RWPE1 (cell line): ENCODE results near the gene GRID1.

Source experiments
- CTCF ChIA-PET: fragments of 350-600 bp; sonication (Branson Sonifier 250); formaldehyde crosslinking; extraction: SDS; loops from one replicate; lab custom pipeline; 2021; lab: Yijun Ruan, JAX
- POLR2A ChIA-PET: fragments of 400-600 bp; formaldehyde crosslinking; extraction: SDS; loops from one replicate; lab custom pipeline; 2020; ENCODE audit warnings: antibody characterized with exemption; ENCODE audit not compliant: low non-redundant PET; lab: Yijun Ruan, JAX
- DNase-seq: peaks from one replicate; pipeline ENCODE4 v3.0.0; 2012; ENCODE audit warnings: low spot score
- H3K27ac ChIP-seq: fragments of 450-650 bp; 2 replicates; pipeline ENCODE4 v1.5.1; 2017
- TF ChIP-seq, protein P1 (sequence below): fragments of 450-650 bp; conservative IDR thresholded peaks from 2 replicates; pipeline ENCODE4 v1.5.1; 2017; ENCODE audit warnings: low read depth, mild to moderate bottlenecking

Gene GRID1

DNA sequence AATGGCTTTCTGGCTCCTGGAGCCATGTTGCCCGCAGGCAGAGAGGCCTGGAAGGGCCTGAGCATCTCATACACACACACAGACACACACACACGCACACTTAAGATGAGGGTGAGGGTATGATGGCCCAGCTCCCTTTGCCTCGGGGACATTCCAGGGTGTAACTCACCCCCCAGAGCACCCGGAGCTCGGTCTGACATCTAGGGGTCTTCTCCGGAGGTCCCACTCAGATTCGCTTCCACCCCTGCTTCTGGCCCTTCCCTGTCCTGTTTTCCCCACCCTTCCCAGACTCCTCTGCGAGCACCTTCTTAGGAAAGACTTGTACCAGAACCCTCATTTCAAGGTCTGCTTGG lies 304.4 kb downstream of the GRID1 start:
- H3K27ac ChIP-seq, result no peak overlapping the region
- TF ChIP-seq, protein P1, sequence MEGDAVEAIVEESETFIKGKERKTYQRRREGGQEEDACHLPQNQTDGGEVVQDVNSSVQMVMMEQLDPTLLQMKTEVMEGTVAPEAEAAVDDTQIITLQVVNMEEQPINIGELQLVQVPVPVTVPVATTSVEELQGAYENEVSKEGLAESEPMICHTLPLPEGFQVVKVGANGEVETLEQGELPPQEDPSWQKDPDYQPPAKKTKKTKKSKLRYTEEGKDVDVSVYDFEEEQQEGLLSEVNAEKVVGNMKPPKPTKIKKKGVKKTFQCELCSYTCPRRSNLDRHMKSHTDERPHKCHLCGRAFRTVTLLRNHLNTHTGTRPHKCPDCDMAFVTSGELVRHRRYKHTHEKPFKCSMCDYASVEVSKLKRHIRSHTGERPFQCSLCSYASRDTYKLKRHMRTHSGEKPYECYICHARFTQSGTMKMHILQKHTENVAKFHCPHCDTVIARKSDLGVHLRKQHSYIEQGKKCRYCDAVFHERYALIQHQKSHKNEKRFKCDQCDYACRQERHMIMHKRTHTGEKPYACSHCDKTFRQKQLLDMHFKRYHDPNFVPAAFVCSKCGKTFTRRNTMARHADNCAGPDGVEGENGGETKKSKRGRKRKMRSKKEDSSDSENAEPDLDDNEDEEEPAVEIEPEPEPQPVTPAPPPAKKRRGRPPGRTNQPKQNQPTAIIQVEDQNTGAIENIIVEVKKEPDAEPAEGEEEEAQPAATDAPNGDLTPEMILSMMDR, result no peak
- CTCF ChIA-PET, result no interaction called here
- DNase-seq, result no peak
- POLR2A ChIA-PET, result no interaction called here

DNA sequence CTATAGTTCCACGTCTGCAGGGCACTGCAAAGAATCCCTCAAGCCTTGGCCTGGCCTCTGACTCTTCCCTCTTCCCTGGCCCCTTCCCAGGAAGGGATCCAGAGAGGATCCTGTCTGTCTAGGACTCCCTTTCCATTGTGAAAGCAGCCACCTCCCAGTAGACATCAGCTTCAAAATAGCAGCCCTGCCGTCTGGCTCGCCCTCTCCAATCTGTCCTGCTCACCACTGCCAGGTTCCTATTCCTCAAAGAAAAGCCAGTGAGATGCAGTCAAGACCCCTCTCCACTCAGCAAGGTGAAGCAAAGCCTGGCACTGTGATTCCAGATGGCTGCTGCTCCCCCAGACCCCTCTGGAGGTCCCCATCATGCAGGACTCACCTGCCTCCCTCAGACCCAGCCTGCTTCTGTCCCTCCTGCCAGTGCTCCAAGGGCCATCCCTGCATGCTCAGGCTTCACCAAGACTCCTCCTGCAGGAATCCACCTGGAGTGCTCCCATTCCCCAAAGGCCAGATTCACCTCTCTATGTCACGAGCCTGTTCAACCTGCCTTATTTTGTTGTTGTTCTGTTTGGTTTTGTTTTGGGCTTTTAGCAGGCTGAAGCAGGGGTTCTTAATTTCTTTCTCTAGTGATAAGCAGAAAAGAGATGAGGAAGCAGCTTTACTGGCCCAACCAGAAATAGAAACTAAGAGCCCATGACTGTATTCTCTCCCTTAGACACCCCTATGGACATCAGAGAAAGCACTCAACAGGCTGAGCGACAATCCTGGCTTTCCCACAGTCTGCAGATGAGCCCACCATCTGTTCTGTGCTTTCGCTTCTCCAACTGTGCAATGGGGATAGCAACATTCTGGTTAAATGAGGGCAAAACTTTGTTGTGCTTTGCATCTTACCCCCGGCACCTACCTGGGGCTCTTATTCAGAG lies 305.1 kb downstream of the GRID1 start:
- POLR2A ChIA-PET, result no interaction called here
- DNase-seq, result no peak
- TF ChIP-seq, protein P1, result no peak
- CTCF ChIA-PET, result no interaction called here
- H3K27ac ChIP-seq, result no peak overlapping the region

DNA sequence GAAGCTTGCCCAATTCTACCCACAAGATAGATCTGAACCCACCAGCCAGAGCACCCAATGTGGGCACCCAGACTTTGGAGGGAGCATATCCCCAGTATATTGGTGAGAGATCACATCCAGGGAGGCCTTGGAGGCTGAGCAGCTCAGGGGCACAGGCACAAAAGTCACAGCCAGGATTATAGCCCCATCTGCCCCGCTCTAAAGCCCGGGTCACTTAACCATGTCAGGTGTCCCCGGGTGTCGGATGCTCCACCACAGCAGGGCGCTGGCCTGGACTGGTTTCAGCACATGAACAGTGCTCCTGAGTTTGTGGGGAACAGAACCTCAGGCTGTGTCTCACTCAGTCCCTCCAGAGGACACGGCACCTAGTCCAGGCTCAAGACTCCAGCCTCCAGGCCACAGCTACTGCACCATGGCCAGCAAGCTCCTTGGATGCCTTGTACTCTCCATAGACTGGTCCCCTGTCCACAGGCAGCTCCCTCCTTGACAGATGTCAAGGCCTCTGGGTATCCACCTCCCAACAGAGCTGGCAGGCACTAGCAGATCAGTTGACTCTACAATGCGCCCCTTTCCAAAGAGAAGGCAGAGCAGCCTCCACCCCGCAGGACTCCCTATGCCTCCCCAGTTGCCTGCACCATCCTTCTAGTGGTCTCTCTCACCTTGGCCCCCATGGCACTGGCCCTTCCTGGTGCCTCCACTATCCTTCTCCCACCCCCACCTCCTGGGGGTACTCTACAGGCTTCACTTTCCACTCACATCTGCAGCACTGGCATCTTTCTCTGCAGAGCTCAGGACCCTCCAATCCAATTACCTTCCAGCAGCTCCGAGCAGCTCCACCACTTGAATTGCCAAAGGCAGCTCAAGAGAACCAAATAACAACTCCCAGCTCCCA lies 306.0 kb downstream of the GRID1 start:
- no peak for DNase-seq
- ChIA-PET POLR2A (no interaction called here), CTCF (no interaction called here)
- H3K27ac ChIP-seq, result no peak overlapping the region
- TF ChIP-seq, protein P1, result no peak

DNA sequence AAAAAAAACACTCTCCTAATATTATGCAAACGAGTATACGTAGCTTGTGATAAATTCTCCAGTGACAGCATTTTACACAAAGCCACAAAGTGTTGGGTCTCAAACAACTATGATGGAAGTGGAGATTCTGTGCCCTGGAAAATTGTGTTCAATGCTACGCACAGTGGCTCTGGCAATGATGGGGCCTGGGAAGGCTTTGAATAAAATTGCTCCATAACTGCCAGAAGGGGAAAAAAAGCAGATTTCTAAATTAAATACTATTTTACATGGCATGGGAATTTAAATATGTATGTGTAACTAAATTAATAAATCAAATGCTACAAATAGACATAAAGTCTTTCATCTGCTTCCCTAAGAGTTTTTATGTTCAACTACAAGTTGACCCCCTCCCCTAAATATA lies 306.7 kb downstream of the GRID1 start:
- no peak overlapping the region for H3K27ac ChIP-seq
- TF ChIP-seq, protein P1, result no peak
- DNase-seq, result no peak
- ChIA-PET CTCF (no interaction called here), POLR2A (no interaction called here)

DNA sequence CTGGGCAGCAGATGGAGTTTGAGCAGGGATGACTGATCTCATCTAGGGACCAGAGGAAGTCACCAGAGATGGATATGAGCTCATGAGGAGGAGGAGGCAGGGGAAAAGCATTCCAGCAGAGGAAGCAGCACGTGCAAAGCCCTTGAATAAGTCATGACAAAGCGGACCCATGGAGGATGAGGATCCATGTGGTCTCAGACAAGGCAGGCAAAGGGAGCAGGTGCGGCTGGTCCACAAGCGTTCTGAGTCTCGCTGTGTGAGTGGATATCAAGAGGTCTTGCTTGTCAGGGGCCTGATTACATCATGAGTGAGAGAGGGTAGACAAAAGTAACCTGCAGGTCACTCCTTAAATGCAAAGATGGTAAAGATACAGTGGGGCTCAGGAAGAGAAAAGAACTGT lies 307.6 kb downstream of the GRID1 start:
- ChIA-PET POLR2A (no interaction called here), CTCF (no interaction called here)
- no peak for DNase-seq
- TF ChIP-seq, protein P1, result no peak
- H3K27ac ChIP-seq, result no peak overlapping the region

DNA sequence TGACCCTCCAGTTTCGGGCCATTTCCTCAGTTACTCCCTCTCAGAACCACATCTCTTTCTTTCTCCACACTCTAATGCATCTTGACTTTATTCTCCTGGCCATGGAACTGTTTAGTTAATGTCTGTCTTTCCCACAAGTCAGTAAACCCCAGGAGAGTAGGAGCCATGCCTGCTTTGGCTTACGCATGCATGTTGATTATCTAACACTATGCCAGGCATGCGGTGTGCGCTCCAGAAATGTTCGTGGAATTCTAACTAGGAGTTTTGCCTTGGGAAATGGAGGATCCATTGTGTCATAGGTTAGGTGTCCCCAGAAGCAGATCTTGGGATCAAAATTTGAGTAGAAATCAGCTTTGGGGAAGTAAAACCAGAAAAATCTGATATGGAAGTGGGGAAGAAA lies 308.9 kb downstream of the GRID1 start:
- no peak overlapping the region for H3K27ac ChIP-seq
- ChIA-PET POLR2A (no interaction called here), CTCF (no interaction called here)
- no peak for DNase-seq
- TF ChIP-seq, protein P1, result no peak
